DOHH2 (cell line): ENCODE data around the gene CATSPERE.

Experiments used
- EZH2phosphoT487 ChIP-seq: fragments of 200-600 bp; sonication (generic); IDR thresholded peaks from 2 replicates; pipeline ENCODE4 v1.6.1; 2017; ENCODE audit warnings: borderline replicate concordance, mild to moderate bottlenecking, antibody characterized with exemption, low read length, moderate library complexity, mixed read lengths
- TF ChIP-seq, protein P1 (sequence below): fragments of 200-600 bp; sonication (generic); IDR thresholded peaks from one replicate; pipeline ENCODE4 v1.5.1; 2014; ENCODE audit warnings: antibody characterized with exemption, mild to moderate bottlenecking, low read depth, low read length; ENCODE audit not compliant: poor library complexity, severe bottlenecking

DNA sequence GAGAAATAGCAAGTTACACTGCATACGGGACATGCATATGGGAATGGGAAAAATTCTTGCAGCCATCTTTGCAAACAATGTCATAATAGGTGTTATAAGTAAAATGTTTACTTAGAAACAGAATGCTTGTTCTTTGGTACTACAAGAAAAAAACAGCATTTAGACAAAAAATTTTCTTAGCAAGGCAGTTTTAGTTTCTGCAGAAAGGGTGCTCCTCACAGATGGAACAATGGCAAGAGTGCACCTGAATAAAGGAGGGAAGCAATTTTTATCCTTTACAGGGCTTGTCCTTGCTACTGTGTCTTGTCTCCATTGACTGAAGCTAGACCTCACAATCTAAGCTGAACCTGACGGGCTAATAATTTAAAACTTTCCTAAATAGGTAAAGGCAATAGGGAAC lies 112.7 kb downstream of the CATSPERE start:
- TF ChIP-seq, protein P1, sequence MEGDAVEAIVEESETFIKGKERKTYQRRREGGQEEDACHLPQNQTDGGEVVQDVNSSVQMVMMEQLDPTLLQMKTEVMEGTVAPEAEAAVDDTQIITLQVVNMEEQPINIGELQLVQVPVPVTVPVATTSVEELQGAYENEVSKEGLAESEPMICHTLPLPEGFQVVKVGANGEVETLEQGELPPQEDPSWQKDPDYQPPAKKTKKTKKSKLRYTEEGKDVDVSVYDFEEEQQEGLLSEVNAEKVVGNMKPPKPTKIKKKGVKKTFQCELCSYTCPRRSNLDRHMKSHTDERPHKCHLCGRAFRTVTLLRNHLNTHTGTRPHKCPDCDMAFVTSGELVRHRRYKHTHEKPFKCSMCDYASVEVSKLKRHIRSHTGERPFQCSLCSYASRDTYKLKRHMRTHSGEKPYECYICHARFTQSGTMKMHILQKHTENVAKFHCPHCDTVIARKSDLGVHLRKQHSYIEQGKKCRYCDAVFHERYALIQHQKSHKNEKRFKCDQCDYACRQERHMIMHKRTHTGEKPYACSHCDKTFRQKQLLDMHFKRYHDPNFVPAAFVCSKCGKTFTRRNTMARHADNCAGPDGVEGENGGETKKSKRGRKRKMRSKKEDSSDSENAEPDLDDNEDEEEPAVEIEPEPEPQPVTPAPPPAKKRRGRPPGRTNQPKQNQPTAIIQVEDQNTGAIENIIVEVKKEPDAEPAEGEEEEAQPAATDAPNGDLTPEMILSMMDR = no peak
- no peak for TF ChIP-seq EZH2phosphoT487
